ENCODE measurements around the gene HACD2.
A peak's percentile ranks its signal among the peaks of the same experiment; 100 is the strongest.
"Not testable (repeated sequence)": the region's sequence is repeated elsewhere in the genome, so short reads cannot be mapped to it uniquely, and the experiment has no call there.

HACD2 gene

GRCh38 chr3:123611082-123611481 is 26.2 kb upstream of the HACD2 start:
- no peak for DNase-seq (ENCODE audit: low spot score)

GRCh38 chr3:123610331-123610730 is 25.5 kb upstream of the HACD2 start:
- no peak for DNase-seq (ENCODE audit: low spot score)

GRCh38 chr3:123609063-123609462 is 24.2 kb upstream of the HACD2 start:
- no peak for DNase-seq (ENCODE audit: low spot score)

GRCh38 chr3:123608263-123608937 is 23.5 kb upstream of the HACD2 start:
- no peak for DNase-seq (ENCODE audit: low spot score)

GRCh38 chr3:123606527-123606926 is 21.7 kb upstream of the HACD2 start:
- DNase-seq (ENCODE audit: low spot score) = no peak

GRCh38 chr3:123605789-123606234 is 21.0 kb upstream of the HACD2 start:
- DNase-seq (ENCODE audit: low spot score) = no peak

GRCh38 chr3:123603153-123603552 is 18.3 kb upstream of the HACD2 start:
- DNase-seq (ENCODE audit: low spot score) = not testable (repeated sequence)

GRCh38 chr3:123602325-123602724 is 17.5 kb upstream of the HACD2 start:
- DNase-seq (ENCODE audit: low spot score) = no peak

GRCh38 chr3:123600863-123601262 is 16.0 kb upstream of the HACD2 start:
- not testable (repeated sequence) for DNase-seq (ENCODE audit: low spot score)

GRCh38 chr3:123597561-123597960 is 12.7 kb upstream of the HACD2 start:
- no peak for DNase-seq (ENCODE audit: low spot score)

GRCh38 chr3:123595396-123596180 is 10.7 kb upstream of the HACD2 start:
- DNase-seq (ENCODE audit: low spot score) = no peak

GRCh38 chr3:123593381-123593780 is 8.5 kb upstream of the HACD2 start:
- no peak for DNase-seq (ENCODE audit: low spot score)

- no peak for DNase-seq (ENCODE audit: low spot score)
These were observed 6.0 kb upstream of the HACD2 start for GRCh38 chr3:123590685-123591450.

GRCh38 chr3:123587401-123587800 is 2.5 kb upstream of the HACD2 start:
- no peak for DNase-seq (ENCODE audit: low spot score)

GRCh38 chr3:123586968-123587367 is 2.1 kb upstream of the HACD2 start:
- no peak for DNase-seq (ENCODE audit: low spot score)

GRCh38 chr3:123586131-123586530 is 1.3 kb upstream of the HACD2 start:
- peak; percentile 78 for DNase-seq (ENCODE audit: low spot score)

- DNase-seq (ENCODE audit: low spot score) = peak; percentile 43
These were observed 417 bp downstream of the HACD2 start for GRCh38 chr3:123584284-123584987.

- DNase-seq (ENCODE audit: low spot score) = no peak
These were observed 1.3 kb downstream of the HACD2 start for GRCh38 chr3:123583561-123583960.

GRCh38 chr3:123582315-123582714 is 2.5 kb downstream of the HACD2 start:
- DNase-seq (ENCODE audit: low spot score) = peak; percentile 70

- no peak for DNase-seq (ENCODE audit: low spot score)
These were observed 8.7 kb downstream of the HACD2 start for GRCh38 chr3:123576122-123576521.

- no peak for DNase-seq (ENCODE audit: low spot score)
These were observed 12.9 kb downstream of the HACD2 start for GRCh38 chr3:123571973-123572365.
